Measurements from ENCODE around the gene TMEM25.
"Not testable (repeated sequence)": the region's sequence is repeated elsewhere in the genome, so short reads cannot be mapped to it uniquely, and the experiment has no call there.

TMEM25 gene

DNA sequence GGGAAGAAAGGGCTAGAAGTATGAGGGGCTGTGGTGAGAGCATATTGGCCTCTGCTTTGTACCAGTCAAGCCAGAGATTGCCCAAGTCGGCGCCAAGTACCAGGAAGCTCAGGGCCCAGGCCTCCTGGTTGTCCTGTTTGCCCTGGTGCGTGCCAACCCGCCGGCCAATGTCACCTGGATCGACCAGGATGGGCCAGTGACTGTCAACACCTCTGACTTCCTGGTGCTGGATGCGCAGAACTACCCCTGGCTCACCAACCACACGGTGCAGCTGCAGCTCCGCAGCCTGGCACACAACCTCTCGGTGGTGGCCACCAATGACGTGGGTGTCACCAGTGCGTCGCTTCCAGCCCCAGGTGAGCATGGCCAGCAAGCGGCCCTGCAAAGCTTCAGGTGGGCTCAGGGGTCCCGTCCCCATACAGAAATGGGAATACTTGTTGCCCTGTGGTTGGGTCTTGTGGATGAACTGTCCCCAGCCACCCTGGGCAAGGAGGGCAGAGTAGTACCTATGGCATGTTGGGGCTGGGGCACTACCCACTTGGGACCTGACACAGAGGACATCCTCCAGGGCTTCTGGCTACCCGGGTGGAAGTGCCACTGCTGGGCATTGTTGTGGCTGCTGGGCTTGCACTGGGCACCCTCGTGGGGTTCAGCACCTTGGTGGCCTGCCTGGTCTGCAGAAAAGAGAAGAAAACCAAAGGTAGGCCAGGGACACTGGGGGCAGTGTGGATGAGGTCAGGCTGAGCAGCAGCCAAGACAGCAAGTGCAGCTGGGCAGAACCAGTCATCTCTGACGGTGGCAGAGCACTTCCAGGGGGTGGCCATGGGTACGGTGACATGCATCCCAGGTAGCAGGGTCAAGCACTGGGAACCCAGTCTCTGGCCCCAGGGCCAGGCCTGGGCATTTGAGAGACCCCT is 2.1 kb downstream of the TMEM25 start:
- DNase-seq = no peak

DNA sequence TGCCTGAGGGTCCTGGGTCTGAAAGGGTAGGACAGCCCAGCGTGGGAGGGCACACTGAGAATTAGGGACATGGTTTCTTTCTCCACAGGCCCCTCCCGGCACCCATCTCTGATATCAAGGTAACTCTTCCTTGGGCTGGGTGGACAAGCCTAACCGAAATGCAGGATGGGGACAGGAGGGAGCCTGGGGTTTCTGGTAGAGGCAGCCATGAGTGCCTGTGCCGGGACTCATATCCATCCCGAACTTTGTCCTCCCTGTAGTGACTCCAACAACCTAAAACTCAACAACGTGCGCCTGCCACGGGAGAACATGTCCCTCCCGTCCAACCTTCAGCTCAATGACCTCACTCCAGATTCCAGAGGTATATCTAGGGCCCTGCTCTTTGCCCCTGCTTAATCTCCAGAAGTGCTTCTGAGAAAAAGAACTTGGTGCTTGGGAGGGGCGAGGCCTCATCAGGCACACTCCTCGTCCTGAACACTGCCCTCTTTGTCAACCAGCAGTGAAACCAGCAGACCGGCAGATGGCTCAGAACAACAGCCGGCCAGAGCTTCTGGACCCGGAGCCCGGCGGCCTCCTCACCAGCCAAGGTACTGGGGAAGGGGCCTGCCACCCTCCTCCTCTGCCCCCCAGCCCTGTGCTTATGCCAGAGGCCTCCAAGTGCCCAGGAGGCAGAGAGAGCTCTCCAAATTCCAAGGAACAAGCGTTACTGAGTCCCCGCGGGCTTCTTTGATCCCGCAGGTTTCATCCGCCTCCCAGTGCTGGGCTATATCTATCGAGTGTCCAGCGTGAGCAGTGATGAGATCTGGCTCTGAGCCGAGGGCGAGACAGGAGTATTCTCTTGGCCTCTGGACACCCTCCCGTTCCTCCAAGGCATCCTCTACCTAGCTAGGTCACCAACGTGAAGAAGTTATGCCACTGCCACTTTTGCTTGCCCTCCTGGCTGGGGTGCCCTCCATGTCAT is 3.1 kb downstream of the TMEM25 start:
- DNase-seq = no peak

DNA sequence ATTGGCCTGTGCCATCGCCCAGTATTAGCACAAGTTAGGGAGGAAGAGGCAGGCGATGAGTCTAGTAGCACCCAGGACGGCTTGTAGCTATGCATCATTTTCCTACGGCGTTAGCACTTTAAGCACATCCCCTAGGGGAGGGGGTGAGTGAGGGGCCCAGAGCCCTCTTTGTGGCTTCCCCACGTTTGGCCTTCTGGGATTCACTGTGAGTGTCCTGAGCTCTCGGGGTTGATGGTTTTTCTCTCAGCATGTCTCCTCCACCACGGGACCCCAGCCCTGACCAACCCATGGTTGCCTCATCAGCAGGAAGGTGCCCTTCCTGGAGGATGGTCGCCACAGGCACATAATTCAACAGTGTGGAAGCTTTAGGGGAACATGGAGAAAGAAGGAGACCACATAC is 4.3 kb downstream of the TMEM25 start:
- no peak for DNase-seq

DNA sequence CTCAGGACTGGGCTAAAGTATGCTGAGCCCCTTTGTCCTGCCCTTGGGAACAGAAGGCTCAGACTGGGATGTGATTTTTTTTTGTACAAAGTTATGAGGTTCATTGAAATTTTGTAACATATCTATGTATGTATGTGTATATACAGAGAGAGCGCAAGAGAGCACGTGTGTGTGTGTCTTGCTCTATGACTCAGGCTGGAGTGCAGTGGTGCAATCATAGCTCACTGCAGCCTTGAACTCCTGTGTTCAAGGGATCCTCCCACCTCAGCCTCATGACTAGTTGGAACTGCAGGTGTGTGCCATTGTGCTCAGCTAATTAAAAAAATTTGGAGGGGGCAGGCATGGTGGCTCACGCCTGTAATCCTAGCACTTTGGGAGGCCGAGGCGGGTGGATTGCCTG is 5.7 kb downstream of the TMEM25 start:
- no peak for DNase-seq

DNA sequence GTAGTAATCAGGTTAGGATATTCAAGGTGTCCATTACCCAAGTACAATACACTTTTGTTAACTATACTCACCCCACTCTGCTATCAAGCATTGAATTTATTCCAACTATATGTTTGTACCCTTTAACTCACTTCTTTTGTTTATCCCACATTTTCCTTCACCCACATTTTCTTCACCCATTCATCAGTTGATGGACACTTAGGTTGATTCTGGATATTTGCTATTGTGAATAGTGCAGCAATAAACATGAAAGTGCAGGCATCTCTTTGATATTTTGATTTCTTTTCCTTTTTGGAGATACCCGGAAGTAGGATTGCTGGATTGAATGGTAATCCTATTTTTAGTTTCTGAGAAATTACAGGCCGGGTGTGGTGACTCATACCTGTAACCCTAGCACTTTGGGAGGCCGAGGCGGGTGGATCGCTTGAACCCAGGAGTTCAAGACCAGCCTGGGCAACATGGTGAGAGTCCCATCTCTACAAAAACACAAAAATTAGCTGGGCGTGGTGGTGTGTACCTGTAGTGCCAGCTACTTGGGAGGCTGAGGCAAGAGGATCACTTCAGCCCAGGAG is 6.5 kb downstream of the TMEM25 start:
- no peak for DNase-seq

DNA sequence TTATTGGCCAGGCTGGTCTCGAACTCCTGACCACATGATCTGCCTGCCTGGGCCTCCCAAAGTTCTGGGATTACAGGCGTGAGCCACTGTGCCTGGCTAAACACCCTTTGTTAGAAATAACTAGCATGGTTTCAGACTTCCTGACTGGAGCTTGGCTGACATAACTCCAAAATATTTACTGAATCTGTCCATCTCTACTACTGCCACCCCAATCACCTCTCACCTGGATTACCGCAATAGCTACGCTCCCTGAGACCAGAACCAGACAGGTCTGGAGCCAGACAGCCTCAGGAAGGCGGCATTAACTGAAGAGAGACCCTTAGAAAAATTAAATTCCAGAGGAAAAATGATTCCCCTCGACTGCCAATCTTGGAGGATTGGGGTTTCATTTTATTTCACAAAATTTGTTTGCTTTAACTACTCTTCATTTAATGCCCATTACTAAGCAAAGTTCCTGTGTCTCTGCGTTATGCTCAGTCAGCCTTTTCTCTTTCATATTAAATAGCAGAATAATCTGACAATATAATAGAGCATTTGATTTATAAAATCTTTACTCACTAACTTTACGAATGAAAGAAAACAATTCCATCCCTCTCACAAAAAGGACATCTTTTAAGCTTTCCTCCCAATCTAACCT is 13.1 kb downstream of the TMEM25 start:
- DNase-seq = no peak

DNA sequence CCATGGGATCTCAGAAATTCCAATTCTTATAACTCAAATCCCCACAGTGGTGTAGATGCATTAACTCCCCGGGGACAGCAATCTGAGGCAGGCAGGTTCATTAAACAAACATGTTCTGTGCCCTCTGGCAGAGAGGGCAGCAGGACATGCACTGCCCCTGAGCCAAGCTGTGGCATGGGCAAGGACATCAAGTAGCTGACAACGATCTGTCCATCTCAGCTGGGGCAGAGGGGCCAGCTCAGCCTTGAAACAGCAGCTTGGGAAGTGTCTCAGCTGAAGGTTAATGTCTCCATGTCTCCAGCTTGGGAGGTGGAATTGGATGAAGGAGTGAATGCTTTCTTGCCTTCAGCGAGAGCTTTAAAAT is 13.6 kb downstream of the TMEM25 start:
- DNase-seq = no peak

DNA sequence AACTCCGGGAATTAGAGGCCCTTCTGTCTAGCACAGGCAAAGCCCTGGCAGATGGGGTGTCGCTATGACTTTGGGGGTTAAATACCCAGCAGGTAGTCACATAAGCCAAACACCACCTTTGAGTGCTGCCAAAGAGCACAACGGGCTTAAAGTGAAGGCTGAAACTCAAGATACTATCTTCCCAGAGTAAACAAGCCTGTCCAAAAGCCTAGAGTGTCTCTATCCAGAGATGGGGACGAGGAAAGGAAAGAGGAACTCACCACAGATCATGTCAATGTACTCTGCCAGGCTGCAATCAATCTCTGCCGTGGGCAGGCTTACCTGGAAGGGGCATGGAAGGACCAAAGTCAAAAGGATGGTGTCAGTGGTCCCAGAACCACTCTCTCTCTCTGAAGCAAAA is 14.5 kb downstream of the TMEM25 start:
- no peak for DNase-seq

DNA sequence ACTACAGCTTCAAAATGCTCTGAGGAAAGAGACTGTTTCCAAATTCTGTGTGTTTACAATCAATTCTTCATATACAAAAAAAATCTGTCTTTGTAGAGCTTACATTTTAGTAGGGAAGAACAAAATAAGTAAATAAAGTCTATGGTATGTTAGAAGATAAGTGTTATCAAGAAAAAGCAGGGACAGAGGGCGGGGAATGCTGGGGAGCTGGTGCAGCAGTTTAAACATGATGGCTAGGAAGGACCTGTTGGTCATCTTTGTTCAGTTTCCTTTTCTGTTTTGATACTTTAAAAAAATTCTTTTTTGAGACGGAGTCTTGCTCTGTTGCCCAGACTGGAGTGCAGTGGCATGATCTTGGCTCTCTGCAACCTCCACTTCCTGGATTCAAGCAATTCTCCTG is 16.1 kb downstream of the TMEM25 start:
- no peak for DNase-seq

DNA sequence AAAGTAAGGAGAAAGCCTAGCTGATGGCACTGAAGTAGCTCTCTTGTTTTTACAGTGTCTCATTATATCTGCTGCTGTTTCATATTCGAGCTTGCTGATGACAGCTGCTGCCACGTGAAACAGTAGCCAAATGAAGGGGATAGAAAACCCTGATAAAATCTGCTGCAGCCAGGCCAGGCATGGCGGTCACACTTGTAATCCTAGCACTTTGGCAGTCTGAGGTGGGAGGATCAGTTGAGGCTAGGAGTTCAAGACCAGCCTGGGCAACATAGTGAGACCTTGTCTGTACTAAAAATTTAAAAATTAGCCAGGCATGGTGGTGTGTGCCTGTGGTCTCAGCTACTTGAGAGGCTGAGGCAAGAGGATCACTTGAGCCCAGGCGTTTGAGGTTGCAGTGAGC is 21.3 kb downstream of the TMEM25 start:
- no peak for DNase-seq

DNA sequence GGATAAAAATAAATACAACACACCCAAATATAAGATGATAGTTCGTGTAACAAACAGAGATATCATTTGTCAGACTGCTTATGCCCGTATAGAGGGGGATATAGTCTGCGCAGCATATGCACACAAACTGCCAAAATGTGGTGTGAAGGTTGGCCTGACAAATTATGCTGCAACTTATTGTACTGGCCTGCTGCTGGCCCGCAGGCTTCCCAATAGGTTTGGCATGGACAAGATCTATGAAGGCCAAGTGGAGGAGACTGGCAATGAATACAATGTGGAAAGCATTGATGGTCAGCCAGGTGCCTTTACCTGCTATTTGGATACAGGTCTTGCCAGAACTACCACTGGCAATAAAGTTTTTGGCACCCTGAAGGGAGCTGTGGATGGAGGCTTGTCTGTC is 29.8 kb downstream of the TMEM25 start:
- no peak for DNase-seq

DNA sequence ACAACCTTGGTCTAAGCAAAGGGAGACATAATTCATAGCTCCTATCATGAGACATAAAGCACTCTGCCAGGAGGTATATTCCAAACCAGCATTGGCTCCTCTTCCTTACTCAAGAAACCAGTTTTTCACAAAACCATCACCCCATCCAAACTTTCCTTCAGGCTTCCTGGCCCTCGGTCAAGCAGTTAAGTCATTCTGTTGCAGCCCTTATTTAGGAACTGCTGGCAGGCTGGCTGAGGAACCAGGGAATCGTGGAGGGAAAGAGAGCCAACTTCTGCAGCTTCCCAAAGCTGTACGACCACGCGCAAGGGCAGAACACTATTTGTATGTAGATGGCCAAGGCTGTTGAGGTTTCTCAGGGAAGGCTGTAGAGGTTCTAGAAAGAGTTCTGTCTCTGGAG is 34.1 kb downstream of the TMEM25 start:
- no peak for DNase-seq

DNA sequence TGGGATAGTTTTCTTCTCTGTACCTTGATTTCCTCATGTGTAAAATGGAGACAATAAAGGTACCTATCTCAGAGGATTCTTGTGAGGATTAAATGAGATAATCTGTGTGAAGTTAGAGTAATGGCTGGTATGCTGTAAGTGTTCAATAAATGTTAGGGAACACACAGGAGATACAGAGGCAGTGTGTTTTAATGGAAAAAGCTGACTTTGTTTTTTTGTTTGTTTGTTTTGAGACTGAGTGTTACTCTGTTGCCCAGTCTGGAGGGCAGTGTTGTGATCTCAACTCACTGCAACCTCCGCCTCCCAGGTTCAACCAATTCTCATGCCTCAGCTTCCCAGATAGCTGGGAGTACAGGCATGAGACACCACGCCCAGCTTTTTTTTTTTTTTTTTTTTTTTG is 38.7 kb downstream of the TMEM25 start:
- no peak for DNase-seq

DNA sequence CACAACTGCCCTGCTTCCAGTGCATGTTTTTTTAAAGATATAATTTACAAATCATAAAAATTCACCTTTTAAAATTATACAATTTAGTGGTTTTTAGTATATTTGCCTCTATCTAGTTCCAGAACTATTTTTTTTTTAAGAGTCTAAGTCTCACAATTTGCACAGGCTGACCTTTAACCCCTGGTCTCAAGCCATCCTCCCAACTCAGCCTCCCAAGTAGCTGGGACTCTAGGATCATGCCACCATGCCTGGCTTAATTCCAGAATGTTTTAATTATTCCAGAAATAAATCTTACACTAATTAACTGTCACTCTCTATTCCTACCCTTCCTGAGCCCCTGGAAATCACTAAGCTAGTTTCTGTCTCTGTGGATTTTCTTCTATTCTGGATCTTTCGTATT is 39.8 kb downstream of the TMEM25 start:
- no peak for DNase-seq

DNA sequence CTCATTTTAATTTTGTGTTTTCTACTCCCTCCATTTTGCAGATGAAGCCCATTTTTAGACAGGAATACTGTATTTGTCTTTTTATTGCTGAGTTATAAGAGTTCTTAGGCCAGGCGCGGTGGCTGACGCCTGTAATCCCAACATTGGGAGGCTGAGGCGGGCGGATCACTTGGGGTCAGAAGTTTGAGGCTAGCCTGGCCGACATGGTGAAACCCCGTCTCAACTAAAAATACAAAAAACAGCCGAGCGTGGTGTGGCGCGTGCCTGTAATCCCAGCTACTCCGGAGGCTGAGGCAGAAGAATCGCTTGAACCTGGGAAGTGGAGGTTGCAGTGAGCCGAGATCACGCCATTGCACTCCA is 40.7 kb downstream of the TMEM25 start:
- peak; percentile 27 for DNase-seq

DNA sequence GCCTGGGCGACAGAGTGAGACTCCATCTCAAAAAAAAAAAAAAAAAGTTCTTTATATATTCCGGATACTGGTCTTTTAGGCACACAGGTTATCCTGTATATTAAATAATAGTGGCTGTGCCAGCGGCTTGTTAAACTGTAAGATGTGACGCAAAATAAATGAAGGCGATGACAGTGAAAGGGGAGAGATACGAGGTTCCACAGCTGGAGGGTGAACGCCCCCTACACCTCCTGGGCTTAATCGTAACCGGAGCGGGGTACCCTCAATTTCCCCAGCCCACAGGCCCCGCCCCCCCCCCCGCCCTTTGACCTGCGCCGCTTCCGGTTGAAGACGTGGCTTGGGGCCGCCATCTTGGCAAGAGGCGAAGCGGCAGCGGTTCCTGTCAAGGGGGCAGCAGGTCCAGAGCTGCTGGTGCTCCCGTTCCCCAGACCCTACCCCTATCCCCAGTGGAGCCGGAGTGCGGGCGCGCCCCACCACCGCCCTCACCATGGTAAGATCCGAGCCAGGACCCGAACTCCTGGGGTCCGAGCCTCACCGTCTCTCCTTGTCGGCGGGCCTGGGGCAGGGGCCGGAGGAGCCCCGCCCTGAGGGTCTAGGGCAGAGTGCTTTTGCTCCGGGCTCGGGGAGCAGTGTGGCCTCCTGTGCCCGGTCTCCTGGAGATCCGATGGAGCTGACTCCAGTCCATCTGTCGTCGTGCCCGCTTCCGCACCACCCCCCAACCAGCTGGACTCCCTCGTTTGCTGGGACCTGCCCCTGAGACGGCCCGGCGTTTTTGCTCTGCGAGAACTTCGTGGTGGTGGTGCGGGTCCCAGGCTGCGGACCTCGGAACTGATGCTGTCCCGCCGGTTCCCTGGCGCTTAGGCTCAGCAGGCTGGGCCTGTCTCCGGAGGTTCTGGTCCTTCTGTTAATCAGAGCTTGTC is 41.3 kb downstream of the TMEM25 start, which contains the start of gene ARCN1:
Gene ARCN1, plus strand, starts transcription at position 349 of the 920 bp plus-strand sequence. Its CDS starts 139 bp downstream, at position 488.
- peak; percentile 83 for DNase-seq

DNA sequence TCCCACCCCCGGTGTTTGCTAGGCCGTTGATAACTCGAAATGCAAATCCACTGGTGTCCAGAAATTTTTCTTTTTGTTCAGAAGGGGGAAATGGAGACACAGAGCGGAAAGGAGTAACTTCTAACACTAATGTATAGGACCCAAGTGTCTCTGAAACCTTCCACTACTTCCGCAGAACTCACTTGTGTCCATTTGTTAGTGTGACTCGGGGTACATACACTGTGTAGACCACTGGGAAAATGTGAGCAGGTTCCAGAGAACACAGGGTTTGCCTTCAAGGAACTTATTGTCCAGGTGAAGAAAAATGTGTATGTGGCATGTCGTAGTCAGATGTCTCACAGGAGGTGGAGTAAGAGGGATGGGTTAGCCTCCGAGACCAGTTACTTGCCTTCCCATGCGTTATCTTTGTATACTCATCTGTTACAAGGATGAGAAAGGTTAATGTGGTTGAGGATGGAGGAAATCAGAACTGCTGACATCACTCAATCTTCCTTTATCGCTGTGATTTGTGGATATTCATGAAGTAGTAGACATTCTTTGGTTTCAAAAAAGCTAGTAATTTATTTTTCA is 42.1 kb downstream of the TMEM25 start:
- DNase-seq = peak; percentile 41

DNA sequence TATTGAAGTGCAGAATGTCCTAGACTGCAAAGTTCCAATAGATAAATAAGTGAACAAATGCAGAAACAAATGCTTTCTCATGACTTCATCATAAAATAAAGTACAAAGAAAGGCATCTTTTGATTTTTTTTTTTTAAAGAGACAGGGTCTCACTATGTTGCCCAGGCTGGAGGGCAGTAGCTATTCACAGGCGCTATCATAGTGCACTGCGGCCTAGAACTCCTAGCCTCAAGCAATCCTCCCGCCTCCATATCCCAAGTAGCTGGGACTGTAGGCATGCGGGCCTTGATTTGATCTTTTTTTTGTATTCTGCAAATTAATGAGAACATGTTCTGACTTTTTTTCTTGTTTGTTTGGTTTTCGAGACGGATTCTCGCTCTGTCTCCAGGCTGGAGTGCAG is 43.6 kb downstream of the TMEM25 start:
- DNase-seq = no peak

DNA sequence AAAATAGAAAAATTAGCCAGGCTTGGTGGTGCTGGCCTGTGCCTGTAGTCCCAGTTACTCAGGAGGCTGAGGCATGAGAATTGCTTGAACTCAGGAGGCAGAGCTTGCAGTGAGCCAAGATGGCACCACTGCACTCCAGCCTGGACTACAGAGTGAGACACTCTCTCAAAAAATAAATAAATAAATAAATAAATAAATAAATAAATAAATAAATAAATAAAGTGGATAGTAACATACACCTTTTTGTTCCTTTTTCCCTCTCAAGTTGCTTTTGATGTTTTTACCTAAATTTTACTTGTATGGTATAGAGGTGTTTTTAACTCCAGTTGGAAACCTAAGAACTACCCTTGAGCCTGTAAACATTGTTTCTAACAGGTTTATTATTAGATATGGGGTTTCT is 47.0 kb downstream of the TMEM25 start:
- not testable (repeated sequence) for DNase-seq

DNA sequence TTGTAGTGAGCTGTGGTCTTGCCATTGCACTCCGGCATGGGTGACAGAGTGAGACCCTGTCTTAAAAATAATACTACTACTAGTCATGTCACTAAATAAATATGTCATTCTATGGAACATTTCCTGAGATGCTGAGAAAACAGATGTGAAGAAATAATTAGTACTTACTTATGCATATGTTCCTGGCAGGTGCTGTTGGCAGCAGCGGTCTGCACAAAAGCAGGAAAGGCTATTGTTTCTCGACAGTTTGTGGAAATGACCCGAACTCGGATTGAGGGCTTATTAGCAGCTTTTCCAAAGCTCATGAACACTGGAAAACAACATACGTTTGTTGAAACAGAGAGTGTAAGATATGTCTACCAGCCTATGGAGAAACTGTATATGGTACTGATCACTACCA is 50.1 kb downstream of the TMEM25 start:
- DNase-seq = no peak
